Thymus (tissue), 11 donors: ENCODE data around the gene STARD4. TPM values are rescaled to one million over a fixed set of nuclear protein-coding genes. Genes with fewer than 3 reads are reported as not detected.

Source experiments
- DNase-seq, 9 donors: peaks; one replicate each; pipeline ENCODE4 v3.0.0-alpha.2; 2013; ENCODE audit warnings: low spot score in 9 of 9, low read depth in 6 of 9, missing footprints in 1 of 9
- H3K27ac ChIP-seq, 2 donors: one replicate each; pipeline ENCODE4 v1.5.1; 2013; ENCODE audit warnings: control low read depth in 1 of 2, low read depth in 1 of 2, low read length in 1 of 2, mild to moderate bottlenecking in 1 of 2, moderate library complexity in 1 of 2
- H3K27me3 ChIP-seq, 2 donors: one replicate each; pipeline ENCODE4 v1.5.1; 2013; ENCODE audit warnings: low read length in 1 of 2; ENCODE audit not compliant: control insufficient read depth in 2 of 2, insufficient read depth in 1 of 2
- H3K36me3 ChIP-seq, 2 donors: one replicate each; pipeline ENCODE4 v1.5.1; 2013; ENCODE audit warnings: low read length in 1 of 2, mild to moderate bottlenecking in 1 of 2, moderate library complexity in 1 of 2; ENCODE audit not compliant: control insufficient read depth in 2 of 2, insufficient read depth in 2 of 2
- H3K4me1 ChIP-seq, 2 donors: one replicate each; pipeline ENCODE4 v1.5.1; 2013; ENCODE audit warnings: low read length in 2 of 2; ENCODE audit not compliant: control insufficient read depth in 2 of 2, insufficient read depth in 2 of 2
- H3K4me3 ChIP-seq, 2 donors: one replicate each; pipeline ENCODE4 v1.5.1; 2013; ENCODE audit warnings: low read length in 2 of 2, control low read depth in 1 of 2, mild to moderate bottlenecking in 1 of 2
- H3K9me3 ChIP-seq, 2 donors: one replicate each; pipeline ENCODE4 v1.5.1; 2013; ENCODE audit warnings: low read length in 1 of 2, mild to moderate bottlenecking in 1 of 2; ENCODE audit not compliant: control insufficient read depth in 2 of 2, insufficient read depth in 1 of 2
- WGBS: extraction: QIAGEN DNeasy Blood & Tissue Kit; methylation state at CpG from one replicate; pipeline ENCODE4 v1.1.7; 2013; 5-methylcytosine and 5-hydroxymethylcytosine counted together
- polyA plus RNA-seq: library from polyadenylated mRNA; stranded (reverse); fragments of 200-250 nt; gene quantifications from one replicate; pipeline ENCODE4 v1.2.3, GENCODE V29; 2013
- total RNA-seq: library from RNA; stranded (reverse); fragments of 120-200 nt; gene quantifications from one replicate; pipeline ENCODE4 v1.2.4, GENCODE V29; 2013
- donor health status: healthy.

STARD4 gene
- total and polyA plus RNA-seq, 2 donors = 7.0 to 11.9 TPM

DNA sequence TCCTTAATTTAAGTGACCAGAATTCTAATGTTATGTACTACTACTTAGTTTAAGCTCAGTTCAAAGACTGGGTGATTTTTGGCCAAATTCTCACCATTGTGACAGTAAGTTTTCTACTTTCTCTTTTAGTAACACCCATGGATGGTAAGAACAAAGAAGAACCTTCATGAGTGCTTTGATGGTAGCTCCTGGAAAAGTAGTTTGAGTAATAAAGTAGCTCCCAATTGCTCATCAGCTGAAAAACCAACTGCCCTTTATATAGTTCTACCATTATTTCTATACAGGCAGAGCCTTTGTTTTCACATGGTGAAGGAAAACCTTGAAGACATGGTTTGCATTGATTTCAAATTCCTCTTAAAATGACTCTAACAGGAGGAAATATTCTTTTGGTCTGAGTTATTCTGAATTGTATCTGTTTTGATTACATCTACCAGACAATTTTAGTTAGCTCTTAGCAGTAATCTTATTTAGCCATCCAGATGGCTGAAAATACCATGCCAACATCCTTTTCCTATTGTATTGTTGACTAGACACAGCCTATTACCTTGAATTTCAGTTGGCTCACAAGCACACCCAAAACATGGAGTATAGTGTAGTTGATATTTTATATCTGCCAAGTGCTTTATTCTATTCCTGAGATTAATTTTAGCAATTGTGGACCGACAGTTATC is 23.7 kb upstream of the STARD4 start:
- Histone ChIP-seq H3K9me3 (no peaks in the 10 kb centered on the region), H3K27ac (no peak overlapping the region), H3K4me3 (no peak overlapping the region), H3K27me3 (no peaks in the 10 kb centered on the region), H3K4me1 (no peaks in the 10 kb centered on the region), H3K36me3 (no peaks in the 10 kb centered on the region)
- WGBS = 91% methylated on average over 1 of the region's 1 CpG
- no peak for DNase-seq

DNA sequence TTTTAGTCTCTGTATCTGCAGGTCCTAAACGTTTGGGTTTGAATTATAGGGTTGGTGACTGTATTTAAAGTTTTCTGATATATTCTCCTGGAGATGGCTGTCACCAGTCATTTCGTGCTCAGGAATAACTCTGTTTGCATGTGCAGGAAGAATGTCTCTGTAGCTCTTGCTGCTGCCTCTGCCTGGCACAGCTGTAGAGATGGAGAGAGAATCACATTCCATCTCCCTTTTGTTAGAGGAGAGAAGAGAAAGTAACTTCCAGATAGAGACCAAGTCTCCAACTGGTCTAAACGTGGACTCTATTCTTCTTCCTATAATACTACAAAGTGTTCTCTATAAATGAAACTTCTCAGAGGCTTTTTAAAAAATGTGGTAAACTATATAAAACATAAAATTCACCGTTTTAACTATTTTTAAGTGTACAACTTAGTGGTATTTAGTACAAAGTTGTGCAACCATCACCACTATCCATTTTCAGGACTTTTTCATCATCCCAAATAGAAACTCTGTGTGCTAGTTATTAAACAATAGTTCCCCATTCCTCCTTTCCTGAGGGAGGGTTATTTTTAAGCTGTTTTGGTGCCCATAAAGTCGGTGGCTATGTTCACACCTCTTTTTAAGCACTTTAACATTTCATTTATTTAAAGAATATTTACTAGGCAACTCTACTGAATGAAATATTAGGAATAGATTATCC is 20.7 kb upstream of the STARD4 start:
- Histone ChIP-seq H3K27ac (no peak overlapping the region), H3K9me3 (no peaks in the 10 kb centered on the region), H3K4me1 (peaks cover 4% of the 10 kb centered on the region in 2 donors), H3K4me3 (no peak overlapping the region), H3K27me3 (no peaks in the 10 kb centered on the region), H3K36me3 (no peaks in the 10 kb centered on the region)
- 71% methylated on average over 5 of the region's 5 CpGs for whole genome bisulfite sequencing
- DNase-seq = no peak

DNA sequence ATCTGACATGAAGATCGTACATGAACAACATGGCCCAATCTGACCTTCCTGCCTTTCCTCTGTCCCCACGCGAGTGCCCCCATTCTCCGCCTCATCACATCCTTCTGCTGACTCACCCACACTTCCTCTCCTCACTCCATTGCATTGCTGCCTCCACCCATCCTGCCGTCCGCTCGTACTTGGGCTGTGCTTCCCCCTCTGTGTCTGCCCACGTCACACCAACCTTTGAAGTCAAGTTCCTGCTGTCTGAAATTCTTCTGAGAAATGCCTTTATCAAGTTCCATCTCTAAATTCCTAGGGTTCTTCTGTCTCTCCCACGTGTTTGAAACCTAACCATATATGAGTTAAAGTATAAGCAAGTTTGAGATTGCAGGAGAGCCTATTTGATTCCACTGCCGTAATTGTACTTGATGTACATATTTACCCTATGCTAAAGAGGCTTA is 18.0 kb upstream of the STARD4 start:
- WGBS = 13% methylated on average over 10 of the region's 10 CpGs
- Histone ChIP-seq H3K27ac (peak overlapping the region; percentile 15 to 20), H3K9me3 (no peaks in the 10 kb centered on the region), H3K4me1 (peaks cover 4% of the 10 kb centered on the region in 2 donors), H3K36me3 (no peaks in the 10 kb centered on the region), H3K27me3 (no peaks in the 10 kb centered on the region), H3K4me3 (no peak overlapping the region)
- DNase-seq = peak in 5 of 9 donors; percentile 49 to 75 (median 57)

DNA sequence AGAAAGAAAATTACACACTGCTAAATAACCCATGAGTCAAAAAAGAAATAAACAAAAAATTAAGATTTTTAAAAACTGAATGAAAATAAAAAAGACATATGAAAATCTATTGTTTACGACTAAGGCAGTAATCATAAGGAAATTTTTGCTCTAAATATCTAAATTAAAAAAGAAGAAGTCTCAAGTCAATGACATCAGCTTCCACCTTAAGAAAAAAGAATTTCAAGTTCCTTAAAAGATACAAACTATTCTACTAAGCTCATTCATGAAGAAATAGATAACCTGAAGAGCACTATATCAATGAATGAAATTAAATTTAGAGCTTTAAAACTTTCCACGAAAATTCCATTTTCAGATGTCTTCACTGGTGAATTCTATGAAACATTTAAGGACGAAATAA is 15.7 kb upstream of the STARD4 start:
- 97% methylated on average over 3 of the region's 3 CpGs for WGBS
- H3K36me3 ChIP-seq = no peaks in the 10 kb centered on the region
- no peak overlapping the region for H3K4me3 ChIP-seq
- H3K27ac ChIP-seq = no peak overlapping the region
- peaks cover 4 to 7% of the 10 kb centered on the region in 2 donors for H3K4me1 ChIP-seq
- H3K27me3 ChIP-seq = no peaks in the 10 kb centered on the region
- no peak for DNase-seq
- H3K9me3 ChIP-seq = no peaks in the 10 kb centered on the region

DNA sequence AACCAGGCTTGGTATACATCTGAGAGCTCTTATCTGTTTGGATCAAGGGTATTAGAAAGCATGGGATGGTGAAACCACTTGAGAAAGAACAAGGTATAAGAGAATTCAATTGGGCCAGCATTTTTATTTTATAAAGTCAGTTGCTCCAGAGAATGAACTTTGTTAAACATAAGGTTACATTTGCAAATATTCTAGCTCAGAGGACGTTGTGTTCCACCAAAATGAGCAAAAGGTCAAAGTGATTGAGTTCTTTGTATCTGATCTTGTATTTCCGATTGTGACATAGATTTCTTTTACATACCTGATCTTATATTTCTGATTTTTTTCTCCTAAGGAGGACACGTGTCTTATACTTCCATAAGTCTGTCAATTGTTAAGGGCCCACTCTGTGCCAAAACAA is 8.6 kb upstream of the STARD4 start:
- H3K36me3 ChIP-seq = no peaks in the 10 kb centered on the region
- no peak for DNase-seq
- H3K4me3 ChIP-seq = no peak overlapping the region
- no peak overlapping the region for H3K27ac ChIP-seq
- WGBS = 93% methylated on average over 3 of the region's 3 CpGs
- peaks cover 0 to 3% of the 10 kb centered on the region in 2 donors for H3K4me1 ChIP-seq
- no peaks in the 10 kb centered on the region for H3K27me3 ChIP-seq
- H3K9me3 ChIP-seq = no peaks in the 10 kb centered on the region

DNA sequence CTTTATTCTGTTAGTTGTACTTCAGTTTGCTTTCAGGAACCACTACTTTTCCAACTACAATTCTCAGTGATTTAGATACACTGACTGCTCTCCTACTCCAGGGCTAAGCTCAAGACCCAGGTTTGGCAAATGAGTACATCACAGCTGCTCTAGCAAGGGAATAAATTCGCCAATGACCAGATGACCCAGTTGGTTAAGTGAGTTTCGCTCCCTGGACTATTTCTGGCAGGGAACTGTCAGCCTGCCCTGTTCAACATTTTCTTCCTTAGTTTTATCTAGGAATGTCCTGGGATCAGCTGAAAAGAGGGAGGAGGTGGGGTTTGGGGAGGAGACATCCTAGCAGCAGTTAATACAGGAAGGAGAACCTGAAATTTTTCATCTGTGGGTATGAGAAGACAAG is 6.4 kb upstream of the STARD4 start:
- Histone ChIP-seq H3K9me3 (no peaks in the 10 kb centered on the region), H3K27me3 (no peaks in the 10 kb centered on the region), H3K27ac (no peak overlapping the region), H3K4me3 (no peak overlapping the region), H3K4me1 (no peaks in the 10 kb centered on the region), H3K36me3 (no peaks in the 10 kb centered on the region)
- 98% methylated on average over 2 of the region's 2 CpGs for WGBS
- DNase-seq = no peak

DNA sequence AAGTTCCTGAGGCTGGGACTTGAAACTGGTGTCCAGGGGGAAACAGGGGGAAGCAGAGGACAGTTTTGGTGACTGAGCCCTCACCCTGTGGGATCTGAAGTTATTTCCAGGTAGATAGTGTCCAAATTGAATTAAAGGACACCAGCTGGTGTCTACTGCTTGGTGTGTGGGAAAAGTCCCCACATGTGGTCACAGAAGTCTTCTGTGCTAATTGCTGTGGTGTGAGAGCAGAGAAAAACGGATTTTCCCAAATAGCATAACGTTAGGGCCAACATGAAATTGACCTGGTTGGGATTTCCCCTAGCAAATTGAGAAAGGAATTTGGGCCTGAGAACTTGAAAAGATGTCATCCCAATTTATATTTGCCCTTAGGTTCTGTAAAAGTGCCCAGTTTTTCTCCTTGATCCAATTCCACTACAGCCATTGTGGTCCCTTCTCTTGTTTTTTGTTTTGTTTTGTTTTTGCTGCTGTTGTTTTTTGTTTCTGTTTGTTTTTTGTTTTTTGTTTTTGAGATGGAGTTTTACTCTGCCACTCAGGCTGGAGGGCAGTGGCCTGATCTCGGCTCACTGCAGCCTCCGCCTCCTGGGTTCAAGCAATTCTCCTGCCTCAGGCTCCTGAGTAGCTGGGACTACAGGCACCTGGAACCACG is 5.6 kb upstream of the STARD4 start:
- Histone ChIP-seq H3K9me3 (no peaks in the 10 kb centered on the region), H3K4me3 (no peak overlapping the region), H3K4me1 (peaks cover 0 to 3% of the 10 kb centered on the region in 2 donors), H3K36me3 (no peaks in the 10 kb centered on the region), H3K27ac (no peak overlapping the region), H3K27me3 (no peaks in the 10 kb centered on the region)
- DNase-seq = no peak
- WGBS = 96% methylated on average over 5 of the region's 5 CpGs

DNA sequence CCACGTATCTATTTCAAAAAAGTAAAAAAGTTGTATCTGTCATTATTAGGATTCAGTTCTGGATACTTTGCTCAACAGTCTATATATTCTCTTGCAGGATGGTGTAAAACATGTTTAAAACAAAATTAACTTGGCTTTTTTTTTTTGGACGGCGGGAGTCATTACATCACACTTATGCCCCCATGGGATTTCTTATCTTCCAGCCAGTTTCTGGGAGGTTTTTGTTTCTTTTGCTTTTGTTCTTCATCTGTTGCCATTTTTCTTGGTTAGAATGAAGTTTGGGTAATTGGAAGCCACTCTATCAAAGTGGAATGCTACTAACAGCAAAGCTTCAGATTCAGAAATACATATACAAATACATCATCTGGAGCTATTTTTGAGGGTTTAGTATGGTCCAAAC is 1.8 kb upstream of the STARD4 start:
- peaks cover 0 to 10% of the 10 kb centered on the region in 2 donors for H3K4me1 ChIP-seq
- DNase-seq = no peak
- 97% methylated on average over 3 of the region's 3 CpGs for WGBS
- no peak overlapping the region for H3K4me3 ChIP-seq
- H3K27me3 ChIP-seq = no peaks in the 10 kb centered on the region
- no peak overlapping the region for H3K27ac ChIP-seq
- no peaks in the 10 kb centered on the region for H3K9me3 ChIP-seq
- H3K36me3 ChIP-seq = no peaks in the 10 kb centered on the region

DNA sequence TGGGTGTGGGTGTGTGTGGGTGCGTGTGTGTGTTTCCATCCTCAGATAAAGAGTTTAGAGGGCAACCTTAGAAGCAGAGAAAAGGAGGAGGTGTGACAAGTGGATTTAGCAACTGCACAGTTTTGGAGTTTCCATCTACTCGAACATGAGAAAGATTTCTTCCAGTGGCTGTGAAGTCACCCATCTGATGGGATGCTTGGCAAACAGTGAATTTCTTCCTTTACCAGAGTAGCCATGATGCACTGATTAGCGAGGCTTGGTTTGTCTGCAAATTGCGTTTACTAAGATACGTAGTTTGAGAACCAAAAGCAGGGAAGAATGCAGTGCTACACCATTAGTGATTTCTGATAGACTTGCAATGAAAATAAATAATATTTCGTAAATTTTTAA is 791 bp upstream of the STARD4 start:
- Histone ChIP-seq H3K27me3 (no peaks in the 10 kb centered on the region), H3K4me1 (peaks cover 0 to 10% of the 10 kb centered on the region in 2 donors), H3K36me3 (no peaks in the 10 kb centered on the region), H3K27ac (peak overlapping the region in 1 of 2 donors; percentile 83), H3K9me3 (no peaks in the 10 kb centered on the region), H3K4me3 (peak overlapping the region; percentile 54 to 79)
- 46% methylated on average over 6 of the region's 6 CpGs for WGBS
- DNase-seq = peak in 1 of 9 donors; percentile 22
